Stomach smooth muscle (tissue), 2 donors: ENCODE results near the gene EFNB2.

Source experiments
- H3K27ac ChIP-seq: one replicate; pipeline ENCODE4 v1.7.0; 2013; ENCODE audit warnings: mild to moderate bottlenecking, low read length, inconsistent platforms
- H3K27me3 ChIP-seq, 2 donors: one replicate each; pipeline ENCODE4 v1.7.0; 2013; ENCODE audit warnings: low read length in 2 of 2; ENCODE audit not compliant: insufficient read depth in 2 of 2, control insufficient read depth in 1 of 2
- H3K36me3 ChIP-seq, 2 donors: one replicate each; pipeline ENCODE4 v1.7.0; 2013; ENCODE audit warnings: low read length in 2 of 2; ENCODE audit not compliant: control insufficient read depth in 2 of 2, insufficient read depth in 2 of 2
- H3K4me1 ChIP-seq: one replicate; pipeline ENCODE4 v1.7.0; 2013; ENCODE audit warnings: low read length; ENCODE audit not compliant: control insufficient read depth, insufficient read depth
- H3K4me3 ChIP-seq, 2 donors: one replicate each; pipeline ENCODE4 v1.7.0; 2013; ENCODE audit warnings: low read length in 2 of 2
- H3K9ac ChIP-seq, 2 donors: one replicate each; pipeline ENCODE4 v1.7.0; 2013; ENCODE audit warnings: low read length in 2 of 2, mild to moderate bottlenecking in 1 of 2
- H3K9me3 ChIP-seq, 2 donors: one replicate each; pipeline ENCODE4 v1.7.0; 2013; ENCODE audit warnings: low read length in 2 of 2; ENCODE audit not compliant: control insufficient read depth in 2 of 2
- donor health status: healthy.
- donor health status: Pancreatic carcinoma.

The EFNB2 gene

DNA sequence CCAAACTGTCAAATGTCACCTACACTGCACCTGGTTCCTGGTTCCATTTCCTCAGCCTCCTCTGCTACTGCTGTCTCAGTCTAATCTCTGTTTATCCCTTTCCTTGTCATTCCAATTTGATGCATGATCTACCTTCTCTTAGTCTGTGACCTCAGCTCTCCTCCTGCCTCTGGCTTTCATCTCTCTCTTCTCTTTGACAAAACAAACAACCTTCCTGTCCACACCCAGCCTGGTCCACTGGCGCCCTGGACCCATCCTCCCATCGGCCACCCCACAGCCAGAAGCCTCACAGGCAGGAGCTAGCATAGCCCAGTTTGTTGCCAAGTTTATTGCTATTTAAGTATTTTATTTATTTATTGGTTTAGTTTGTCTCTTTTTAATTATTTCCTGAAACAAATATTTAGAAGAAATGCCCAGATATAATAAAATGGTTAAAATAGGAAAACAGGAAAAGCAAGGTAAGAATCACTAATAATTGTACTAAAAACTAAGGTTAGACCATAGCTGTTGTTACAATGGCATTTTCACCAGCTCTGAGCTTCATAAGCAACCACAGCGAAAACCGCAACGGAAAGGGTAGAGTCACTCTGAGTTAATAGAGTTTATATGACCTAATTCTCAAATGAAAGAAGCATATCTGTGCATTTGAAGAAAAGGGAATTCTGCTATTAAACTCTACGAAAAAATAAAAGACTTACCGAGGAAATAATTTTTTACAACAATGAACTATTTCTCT, 68.6 kb downstream of the EFNB2 start:
- Histone ChIP-seq H3K36me3 (no peaks in the 10 kb centered on the region), H3K4me1 (peaks cover 12% of the 10 kb centered on the region), H3K4me3 (no peak overlapping the region), H3K9me3 (no peaks in the 10 kb centered on the region), H3K27me3 (no peaks in the 10 kb centered on the region), H3K27ac (no peak overlapping the region), H3K9ac (no peak overlapping the region)

DNA sequence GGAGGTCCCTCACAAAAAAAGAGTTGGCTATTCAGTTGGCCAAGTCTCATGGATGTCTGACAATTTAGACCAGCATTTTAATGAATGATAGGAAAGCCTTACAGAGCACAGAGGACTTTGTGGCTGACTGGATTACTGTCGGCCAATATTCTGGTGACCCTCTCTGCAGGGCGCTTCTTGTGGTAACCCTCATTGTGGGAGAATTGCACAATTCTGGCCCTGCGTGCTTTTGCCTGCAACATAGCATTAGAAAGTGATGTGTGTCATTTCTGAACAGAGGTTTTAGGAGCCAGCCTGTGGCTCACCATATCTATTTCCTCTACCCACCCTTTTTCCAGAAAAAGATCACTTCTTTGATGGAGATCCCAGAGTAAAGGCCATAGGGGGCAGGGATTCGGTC, 71.4 kb downstream of the EFNB2 start:
- Histone ChIP-seq H3K4me1 (peaks cover 8% of the 10 kb centered on the region), H3K9ac (no peak overlapping the region), H3K27ac (no peak overlapping the region), H3K27me3 (no peaks in the 10 kb centered on the region), H3K4me3 (no peak overlapping the region), H3K36me3 (no peaks in the 10 kb centered on the region), H3K9me3 (no peaks in the 10 kb centered on the region)

- H3K27ac ChIP-seq = no peak overlapping the region
- H3K36me3 ChIP-seq = no peaks in the 10 kb centered on the region
- H3K4me1 ChIP-seq = peaks cover 2% of the 10 kb centered on the region
- no peaks in the 10 kb centered on the region for H3K27me3 ChIP-seq
- no peak overlapping the region for H3K9ac ChIP-seq
- no peaks in the 10 kb centered on the region for H3K9me3 ChIP-seq
- no peak overlapping the region for H3K4me3 ChIP-seq
Measured at GRCh38 chr13:106462710-106463109, 72.8 kb downstream of the EFNB2 start.

GRCh38 chr13:106455777-106456176, 79.7 kb downstream of the EFNB2 start:
- H3K9ac ChIP-seq = no peak overlapping the region
- H3K4me3 ChIP-seq = no peak overlapping the region
- no peaks in the 10 kb centered on the region for H3K9me3 ChIP-seq
- no peaks in the 10 kb centered on the region for H3K36me3 ChIP-seq
- no peaks in the 10 kb centered on the region for H3K4me1 ChIP-seq
- H3K27ac ChIP-seq = no peak overlapping the region
- H3K27me3 ChIP-seq = no peaks in the 10 kb centered on the region

GRCh38 chr13:106455190-106455589, 80.3 kb downstream of the EFNB2 start:
- Histone ChIP-seq H3K27me3 (no peaks in the 10 kb centered on the region), H3K4me3 (no peak overlapping the region), H3K36me3 (no peaks in the 10 kb centered on the region), H3K9me3 (no peaks in the 10 kb centered on the region), H3K27ac (no peak overlapping the region), H3K4me1 (no peaks in the 10 kb centered on the region), H3K9ac (no peak overlapping the region)

DNA sequence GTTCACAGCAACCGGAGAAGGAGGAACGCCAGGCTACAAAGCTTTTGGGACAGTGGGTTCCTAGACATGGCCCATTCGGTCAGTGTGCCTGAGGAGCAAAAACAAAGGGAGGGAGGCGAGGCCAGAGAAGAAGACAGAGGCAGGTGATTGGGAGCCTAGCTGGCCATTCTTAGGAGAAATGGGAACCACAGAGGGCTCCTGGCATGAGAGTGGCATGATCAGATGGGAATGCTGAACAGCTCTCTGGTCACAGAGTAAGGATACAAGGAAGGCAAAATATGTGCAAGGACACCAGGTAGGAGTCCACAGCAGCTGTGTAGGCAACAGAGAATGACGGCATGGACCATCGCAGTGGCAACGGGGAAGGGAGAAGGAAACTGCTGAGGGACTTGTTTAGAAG, 82.4 kb downstream of the EFNB2 start:
- no peak overlapping the region for H3K9ac ChIP-seq
- H3K4me1 ChIP-seq = no peaks in the 10 kb centered on the region
- H3K9me3 ChIP-seq = no peaks in the 10 kb centered on the region
- no peaks in the 10 kb centered on the region for H3K27me3 ChIP-seq
- no peak overlapping the region for H3K4me3 ChIP-seq
- H3K27ac ChIP-seq = no peak overlapping the region
- no peaks in the 10 kb centered on the region for H3K36me3 ChIP-seq

DNA sequence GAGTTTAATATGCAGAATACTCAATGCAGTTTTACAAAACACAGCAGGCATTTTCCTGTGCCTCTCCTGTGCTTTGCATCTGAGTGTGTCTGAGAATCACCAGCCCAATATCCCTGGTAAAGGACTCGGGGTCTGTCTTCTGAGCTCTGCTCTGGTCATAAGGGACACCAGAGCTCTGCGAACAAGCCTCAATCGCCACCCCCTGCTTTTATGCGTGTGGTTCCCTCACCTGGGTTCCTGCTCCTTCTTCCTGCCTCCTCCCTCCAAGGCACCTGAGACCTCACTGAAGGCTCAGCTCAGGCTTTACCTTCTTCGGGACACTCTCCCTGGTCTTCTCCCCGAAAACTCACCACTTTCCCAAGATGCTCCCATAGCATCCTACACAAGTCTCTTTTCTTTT, 84.5 kb downstream of the EFNB2 start:
- H3K27ac ChIP-seq = no peak overlapping the region
- H3K4me3 ChIP-seq = no peak overlapping the region
- H3K9ac ChIP-seq = no peak overlapping the region
- no peaks in the 10 kb centered on the region for H3K36me3 ChIP-seq
- H3K27me3 ChIP-seq = no peaks in the 10 kb centered on the region
- no peaks in the 10 kb centered on the region for H3K9me3 ChIP-seq
- H3K4me1 ChIP-seq = no peaks in the 10 kb centered on the region

- Histone ChIP-seq H3K4me3 (no peak overlapping the region), H3K4me1 (no peaks in the 10 kb centered on the region), H3K36me3 (no peaks in the 10 kb centered on the region), H3K9me3 (no peaks in the 10 kb centered on the region), H3K27me3 (no peaks in the 10 kb centered on the region), H3K9ac (no peak overlapping the region), H3K27ac (no peak overlapping the region)
Measured at GRCh38 chr13:106449096-106449495, 86.4 kb downstream of the EFNB2 start.

DNA sequence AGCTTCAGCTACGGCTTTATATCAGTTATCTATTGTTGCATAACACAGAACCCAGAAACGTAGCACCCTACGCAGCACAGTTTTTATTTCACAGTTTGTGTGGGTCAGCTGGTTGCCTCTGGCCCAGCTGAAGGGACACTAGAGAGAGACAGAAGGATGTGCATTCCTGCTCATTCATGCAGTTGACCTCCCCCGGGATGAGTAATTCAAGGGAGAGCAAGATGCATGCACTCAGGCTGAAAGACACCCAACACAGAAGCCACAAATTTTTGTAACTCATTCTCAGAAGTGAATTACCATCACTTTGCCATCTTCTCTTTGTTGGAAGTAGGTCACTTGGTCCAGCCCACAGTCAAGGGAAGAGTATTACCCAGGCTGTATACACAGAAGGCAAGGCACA, 89.5 kb downstream of the EFNB2 start:
- Histone ChIP-seq H3K4me1 (no peaks in the 10 kb centered on the region), H3K4me3 (no peak overlapping the region), H3K36me3 (no peaks in the 10 kb centered on the region), H3K9me3 (no peaks in the 10 kb centered on the region), H3K9ac (no peak overlapping the region), H3K27ac (no peak overlapping the region), H3K27me3 (no peaks in the 10 kb centered on the region)

- H3K4me3 ChIP-seq = no peak overlapping the region
- no peak overlapping the region for H3K27ac ChIP-seq
- H3K9ac ChIP-seq = no peak overlapping the region
- no peaks in the 10 kb centered on the region for H3K36me3 ChIP-seq
- H3K9me3 ChIP-seq = no peaks in the 10 kb centered on the region
- H3K4me1 ChIP-seq = no peaks in the 10 kb centered on the region
- no peaks in the 10 kb centered on the region for H3K27me3 ChIP-seq
Measured at GRCh38 chr13:106443607-106444322, 91.7 kb downstream of the EFNB2 start.

DNA sequence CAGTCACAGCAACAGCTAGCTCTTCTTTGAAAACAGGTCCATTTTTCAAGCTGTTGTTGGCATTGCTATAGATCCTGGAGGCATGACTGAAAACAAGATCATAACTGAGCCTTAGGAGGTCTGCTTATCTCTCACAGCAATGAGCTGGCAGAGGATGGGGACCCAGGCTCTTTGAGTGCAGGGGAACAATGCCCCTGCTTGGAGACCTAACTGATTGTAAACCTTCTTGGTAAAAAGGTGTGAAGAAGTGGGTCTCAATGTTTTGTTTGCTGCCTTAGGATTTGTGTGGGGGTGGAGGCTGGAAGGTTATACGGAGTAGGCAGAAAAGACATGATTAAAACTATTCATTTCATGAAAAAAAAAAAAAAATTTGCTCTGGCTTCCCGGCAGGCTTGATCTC, 94.6 kb downstream of the EFNB2 start:
- no peaks in the 10 kb centered on the region for H3K36me3 ChIP-seq
- no peak overlapping the region for H3K27ac ChIP-seq
- no peaks in the 10 kb centered on the region for H3K27me3 ChIP-seq
- no peak overlapping the region for H3K4me3 ChIP-seq
- no peaks in the 10 kb centered on the region for H3K9me3 ChIP-seq
- H3K4me1 ChIP-seq = no peaks in the 10 kb centered on the region
- no peak overlapping the region for H3K9ac ChIP-seq
